ENCODE measurements around the gene SEMA3E.

Gene SEMA3E

GRCh38 chr7:83456413-83456812, 192.5 kb downstream of the SEMA3E start:
- ChIA-PET CTCF (no interaction called here), POLR2A (no interaction called here)
- Histone ChIP-seq H3K36me3 (ENCODE audit: control insufficient read depth in 4 of 4, insufficient read depth in 4 of 4, low read length in 3 of 4) (no peaks in the 10 kb centered on the region), H3K9me3 (ENCODE audit: control extremely low read depth in 1 of 5, control insufficient read depth in 4 of 5, insufficient read depth in 2 of 5, low read depth in 1 of 5, low read length in 4 of 5) (no peaks in the 10 kb centered on the region), H3K27ac (ENCODE audit: insufficient read depth in 1 of 2, low read depth in 1 of 2, low read length in 2 of 2, poor library complexity in 1 of 2, severe bottlenecking in 2 of 2) (no peak overlapping the region), H3K4me1 (ENCODE audit: control extremely low read depth in 1 of 4, control insufficient read depth in 4 of 4, insufficient read depth in 4 of 4, low read length in 3 of 4) (no peaks in the 10 kb centered on the region), H3K27me3 (replicated peaks in 2 of 5; ENCODE audit: control insufficient read depth in 4 of 5, insufficient read depth in 5 of 5, low read length in 4 of 5) (peaks cover 0 to 3% (median 0%) of the 10 kb centered on the region in 5 experiments), H3K4me3 (ENCODE audit: control insufficient read depth in 1 of 7, extremely low read depth in 1 of 7, insufficient read depth in 4 of 7, low read depth in 2 of 7, low read length in 6 of 7) (no peak overlapping the region)
- whole genome bisulfite sequencing (ENCODE audit: insufficient coverage), result 87% methylated on average over 2 of the region's 5 CpGs
- DNase-seq, result no peak

DNA sequence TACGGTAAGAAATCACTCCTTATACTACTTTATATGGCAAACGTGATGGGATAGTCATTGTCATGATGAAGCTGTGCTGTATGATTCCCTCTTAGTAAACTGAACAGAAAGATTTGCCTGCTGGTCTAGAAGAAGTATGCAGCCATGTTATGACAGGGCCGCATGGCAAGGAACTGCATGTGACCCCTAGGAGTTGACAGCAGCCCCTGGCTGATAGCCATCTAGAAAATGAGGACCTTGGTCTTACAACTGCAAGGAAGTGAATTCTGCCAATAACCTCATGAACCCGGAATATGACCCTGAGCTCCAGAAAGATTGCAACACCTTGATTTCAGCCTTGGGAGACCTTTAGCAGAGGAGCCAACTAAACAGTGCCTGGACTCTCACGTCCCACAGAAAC, 193.3 kb downstream of the SEMA3E start:
- peaks cover 0 to 3% (median 0%) of the 10 kb centered on the region in 5 experiments for H3K27me3 ChIP-seq (replicated peaks in 2 of 5; ENCODE audit: control insufficient read depth in 4 of 5, insufficient read depth in 5 of 5, low read length in 4 of 5)
- POLR2A ChIA-PET, result no interaction called here
- H3K27ac ChIP-seq (ENCODE audit: insufficient read depth in 1 of 2, low read depth in 1 of 2, low read length in 2 of 2, poor library complexity in 1 of 2, severe bottlenecking in 2 of 2), result no peak overlapping the region
- CTCF ChIA-PET, result no interaction called here
- 92% methylated on average over 3 of the region's 5 CpGs for WGBS (ENCODE audit: insufficient coverage)
- no peaks in the 10 kb centered on the region for H3K4me1 ChIP-seq (ENCODE audit: control extremely low read depth in 1 of 4, control insufficient read depth in 4 of 4, insufficient read depth in 4 of 4, low read length in 3 of 4)
- no peaks in the 10 kb centered on the region for H3K36me3 ChIP-seq (ENCODE audit: control insufficient read depth in 4 of 4, insufficient read depth in 4 of 4, low read length in 3 of 4)
- no peak for DNase-seq
- H3K4me3 ChIP-seq (ENCODE audit: control insufficient read depth in 1 of 7, extremely low read depth in 1 of 7, insufficient read depth in 4 of 7, low read depth in 2 of 7, low read length in 6 of 7), result no peak overlapping the region
- H3K9me3 ChIP-seq (ENCODE audit: control extremely low read depth in 1 of 5, control insufficient read depth in 4 of 5, insufficient read depth in 2 of 5, low read depth in 1 of 5, low read length in 4 of 5), result no peaks in the 10 kb centered on the region

GRCh38 chr7:83452256-83452655, 196.7 kb downstream of the SEMA3E start:
- POLR2A ChIA-PET, result no interaction called here
- H3K4me3 ChIP-seq (ENCODE audit: control insufficient read depth in 1 of 7, extremely low read depth in 1 of 7, insufficient read depth in 4 of 7, low read depth in 2 of 7, low read length in 6 of 7), result no peak overlapping the region
- H3K27me3 ChIP-seq (replicated peaks in 2 of 5; ENCODE audit: control insufficient read depth in 4 of 5, insufficient read depth in 5 of 5, low read length in 4 of 5), result no peaks in the 10 kb centered on the region
- H3K4me1 ChIP-seq (ENCODE audit: control extremely low read depth in 1 of 4, control insufficient read depth in 4 of 4, insufficient read depth in 4 of 4, low read length in 3 of 4), result no peaks in the 10 kb centered on the region
- no peaks in the 10 kb centered on the region for H3K9me3 ChIP-seq (ENCODE audit: control extremely low read depth in 1 of 5, control insufficient read depth in 4 of 5, insufficient read depth in 2 of 5, low read depth in 1 of 5, low read length in 4 of 5)
- DNase-seq, result no peak
- WGBS (ENCODE audit: insufficient coverage), result no CpG with 5 or more reads among the region's 2 CpGs
- no peaks in the 10 kb centered on the region for H3K36me3 ChIP-seq (ENCODE audit: control insufficient read depth in 4 of 4, insufficient read depth in 4 of 4, low read length in 3 of 4)
- CTCF ChIA-PET, result no interaction called here
- H3K27ac ChIP-seq (ENCODE audit: insufficient read depth in 1 of 2, low read depth in 1 of 2, low read length in 2 of 2, poor library complexity in 1 of 2, severe bottlenecking in 2 of 2), result no peak overlapping the region

- 71% methylated on average over 3 of the region's 4 CpGs for WGBS (ENCODE audit: insufficient coverage)
- Histone ChIP-seq H3K36me3 (ENCODE audit: control insufficient read depth in 4 of 4, insufficient read depth in 4 of 4, low read length in 3 of 4) (no peaks in the 10 kb centered on the region), H3K9me3 (ENCODE audit: control extremely low read depth in 1 of 5, control insufficient read depth in 4 of 5, insufficient read depth in 2 of 5, low read depth in 1 of 5, low read length in 4 of 5) (no peaks in the 10 kb centered on the region), H3K4me3 (ENCODE audit: control insufficient read depth in 1 of 7, extremely low read depth in 1 of 7, insufficient read depth in 4 of 7, low read depth in 2 of 7, low read length in 6 of 7) (no peak overlapping the region), H3K27me3 (replicated peaks in 2 of 5; ENCODE audit: control insufficient read depth in 4 of 5, insufficient read depth in 5 of 5, low read length in 4 of 5) (no peaks in the 10 kb centered on the region), H3K27ac (ENCODE audit: insufficient read depth in 1 of 2, low read depth in 1 of 2, low read length in 2 of 2, poor library complexity in 1 of 2, severe bottlenecking in 2 of 2) (no peak overlapping the region), H3K4me1 (ENCODE audit: control extremely low read depth in 1 of 4, control insufficient read depth in 4 of 4, insufficient read depth in 4 of 4, low read length in 3 of 4) (no peaks in the 10 kb centered on the region)
- ChIA-PET POLR2A (no interaction called here), CTCF (no interaction called here)
- no peak for DNase-seq
These were observed 197.4 kb downstream of the SEMA3E start for GRCh38 chr7:83451501-83452045.

- no peaks in the 10 kb centered on the region for H3K27me3 ChIP-seq (replicated peaks in 2 of 5; ENCODE audit: control insufficient read depth in 4 of 5, insufficient read depth in 5 of 5, low read length in 4 of 5)
- no peak overlapping the region for H3K4me3 ChIP-seq (ENCODE audit: control insufficient read depth in 1 of 7, extremely low read depth in 1 of 7, insufficient read depth in 4 of 7, low read depth in 2 of 7, low read length in 6 of 7)
- H3K9me3 ChIP-seq (ENCODE audit: control extremely low read depth in 1 of 5, control insufficient read depth in 4 of 5, insufficient read depth in 2 of 5, low read depth in 1 of 5, low read length in 4 of 5), result no peaks in the 10 kb centered on the region
- no peak for DNase-seq
- ChIA-PET CTCF (no interaction called here), POLR2A (no interaction called here)
- no peaks in the 10 kb centered on the region for H3K4me1 ChIP-seq (ENCODE audit: control extremely low read depth in 1 of 4, control insufficient read depth in 4 of 4, insufficient read depth in 4 of 4, low read length in 3 of 4)
- no peak overlapping the region for H3K27ac ChIP-seq (ENCODE audit: insufficient read depth in 1 of 2, low read depth in 1 of 2, low read length in 2 of 2, poor library complexity in 1 of 2, severe bottlenecking in 2 of 2)
- no peaks in the 10 kb centered on the region for H3K36me3 ChIP-seq (ENCODE audit: control insufficient read depth in 4 of 4, insufficient read depth in 4 of 4, low read length in 3 of 4)
These were observed 199.2 kb downstream of the SEMA3E start for GRCh38 chr7:83449781-83450180.

- no peak overlapping the region for H3K4me3 ChIP-seq (ENCODE audit: control insufficient read depth in 1 of 7, extremely low read depth in 1 of 7, insufficient read depth in 4 of 7, low read depth in 2 of 7, low read length in 6 of 7)
- no peaks in the 10 kb centered on the region for H3K36me3 ChIP-seq (ENCODE audit: control insufficient read depth in 4 of 4, insufficient read depth in 4 of 4, low read length in 3 of 4)
- POLR2A ChIA-PET, result no interaction called here
- WGBS (ENCODE audit: insufficient coverage), result no CpG with 5 or more reads among the region's 2 CpGs
- no peak for DNase-seq
- CTCF ChIA-PET, result no interaction called here
- no peaks in the 10 kb centered on the region for H3K4me1 ChIP-seq (ENCODE audit: control extremely low read depth in 1 of 4, control insufficient read depth in 4 of 4, insufficient read depth in 4 of 4, low read length in 3 of 4)
- H3K27ac ChIP-seq (ENCODE audit: insufficient read depth in 1 of 2, low read depth in 1 of 2, low read length in 2 of 2, poor library complexity in 1 of 2, severe bottlenecking in 2 of 2), result no peak overlapping the region
- H3K27me3 ChIP-seq (replicated peaks in 2 of 5; ENCODE audit: control insufficient read depth in 4 of 5, insufficient read depth in 5 of 5, low read length in 4 of 5), result no peaks in the 10 kb centered on the region
- H3K9me3 ChIP-seq (ENCODE audit: control extremely low read depth in 1 of 5, control insufficient read depth in 4 of 5, insufficient read depth in 2 of 5, low read depth in 1 of 5, low read length in 4 of 5), result no peaks in the 10 kb centered on the region
These were observed 201.3 kb downstream of the SEMA3E start for GRCh38 chr7:83447681-83448080.

DNA sequence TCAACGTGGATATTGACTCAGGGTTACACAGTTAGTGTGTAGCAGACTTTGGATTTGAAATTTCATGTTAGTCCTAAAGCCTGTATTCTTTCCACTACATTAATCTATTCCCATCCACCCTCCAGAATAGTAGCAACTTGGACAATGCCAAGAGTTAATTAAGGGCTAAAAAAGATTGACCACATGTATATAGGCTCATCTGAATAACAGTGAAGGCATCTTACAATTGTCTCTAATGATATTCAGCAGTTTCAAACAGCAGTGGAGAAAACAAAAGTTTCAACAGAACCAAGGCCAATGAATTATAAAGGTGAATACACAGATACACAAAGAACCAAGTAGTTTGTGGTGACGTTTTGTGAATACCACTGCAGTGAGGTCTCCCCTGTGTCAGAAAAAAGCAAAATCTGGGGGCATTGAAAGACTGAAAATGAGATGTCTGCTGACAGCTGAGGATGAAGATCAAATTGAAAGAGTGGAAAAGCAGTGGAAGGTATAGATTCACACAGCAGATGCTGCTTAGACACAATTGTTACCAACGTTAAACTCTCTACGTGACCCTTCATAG, 202.8 kb downstream of the SEMA3E start:
- Histone ChIP-seq H3K27ac (ENCODE audit: insufficient read depth in 1 of 2, low read depth in 1 of 2, low read length in 2 of 2, poor library complexity in 1 of 2, severe bottlenecking in 2 of 2) (no peak overlapping the region), H3K4me1 (ENCODE audit: control extremely low read depth in 1 of 4, control insufficient read depth in 4 of 4, insufficient read depth in 4 of 4, low read length in 3 of 4) (no peaks in the 10 kb centered on the region), H3K9me3 (ENCODE audit: control extremely low read depth in 1 of 5, control insufficient read depth in 4 of 5, insufficient read depth in 2 of 5, low read depth in 1 of 5, low read length in 4 of 5) (no peaks in the 10 kb centered on the region), H3K4me3 (ENCODE audit: control insufficient read depth in 1 of 7, extremely low read depth in 1 of 7, insufficient read depth in 4 of 7, low read depth in 2 of 7, low read length in 6 of 7) (no peak overlapping the region), H3K36me3 (ENCODE audit: control insufficient read depth in 4 of 4, insufficient read depth in 4 of 4, low read length in 3 of 4) (no peaks in the 10 kb centered on the region), H3K27me3 (replicated peaks in 2 of 5; ENCODE audit: control insufficient read depth in 4 of 5, insufficient read depth in 5 of 5, low read length in 4 of 5) (no peaks in the 10 kb centered on the region)
- no peak for DNase-seq
- ChIA-PET CTCF (no interaction called here), POLR2A (no interaction called here)
- WGBS (ENCODE audit: insufficient coverage), result 92% methylated on average over 1 of the region's 4 CpGs
